Ovary (tissue), 3 donors: ENCODE results near the gene LAMC3.

Source experiments
- EP300 ChIP-seq: sonication (generic); formaldehyde crosslinking; IDR thresholded peaks from one replicate; pipeline ENCODE4 v1.6.1; 2017; ENCODE audit warnings: antibody characterized with exemption
- POLR2A ChIP-seq: fragments of 450-650 bp; IDR thresholded peaks from one replicate; pipeline ENCODE4 v1.6.1; 2017; ENCODE audit warnings: antibody characterized with exemption, mild to moderate bottlenecking, moderate library complexity
- TF ChIP-seq, protein P1 (sequence below), 3 donors: fragments of 450-650 bp in 2 of 3; fragments of 200-600 bp in 1 of 3; IDR thresholded peaks; one replicate each; pipeline versions ENCODE4 v1.5.1 to v1.8.0; 2016 to 2022; ENCODE audit warnings: antibody characterized with exemption in 3 of 3, mild to moderate bottlenecking in 1 of 3
- donor health status: DM: no; HTN: no; CAD: no.

DNA sequence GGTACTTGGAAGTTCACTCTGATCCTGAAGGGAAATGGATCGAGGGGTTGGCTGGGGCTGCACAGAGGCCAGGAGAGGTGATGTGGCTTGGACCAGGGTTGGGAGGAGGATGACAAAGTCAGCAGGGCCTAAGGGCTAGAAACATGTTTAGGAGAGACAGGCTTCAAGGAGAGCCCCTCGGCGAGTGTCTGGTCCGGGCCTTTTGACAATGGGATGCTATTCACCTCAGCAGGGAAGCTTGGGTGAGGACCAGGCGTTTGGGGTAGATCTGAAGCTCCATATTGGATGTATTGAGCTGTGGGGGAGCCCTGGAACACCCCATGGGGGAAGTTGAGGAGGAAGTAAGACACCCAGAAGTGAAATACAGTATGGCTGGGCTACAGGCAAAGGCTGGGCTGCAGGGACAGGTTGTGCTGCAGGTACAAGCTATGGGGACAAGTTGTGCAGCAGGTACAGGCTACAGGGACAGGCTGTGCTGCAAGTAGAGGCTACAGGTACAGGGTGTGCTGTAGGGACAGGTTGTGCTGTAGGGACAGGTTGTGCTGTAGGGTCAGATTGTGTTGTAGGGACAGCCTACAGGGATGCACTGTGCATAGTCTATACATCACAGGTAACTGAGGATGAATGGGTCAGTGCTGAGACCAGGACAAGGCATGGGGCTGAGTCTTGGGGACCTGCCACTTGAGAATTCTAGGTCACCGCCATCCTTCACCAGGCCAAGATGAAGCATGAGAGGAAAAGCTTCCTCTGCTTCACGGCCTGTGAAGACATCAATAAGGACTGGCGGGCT is 47.3 kb upstream of the LAMC3 start:
- TF ChIP-seq POLR2A (no peak), EP300 (no peak)
- TF ChIP-seq, protein P1, sequence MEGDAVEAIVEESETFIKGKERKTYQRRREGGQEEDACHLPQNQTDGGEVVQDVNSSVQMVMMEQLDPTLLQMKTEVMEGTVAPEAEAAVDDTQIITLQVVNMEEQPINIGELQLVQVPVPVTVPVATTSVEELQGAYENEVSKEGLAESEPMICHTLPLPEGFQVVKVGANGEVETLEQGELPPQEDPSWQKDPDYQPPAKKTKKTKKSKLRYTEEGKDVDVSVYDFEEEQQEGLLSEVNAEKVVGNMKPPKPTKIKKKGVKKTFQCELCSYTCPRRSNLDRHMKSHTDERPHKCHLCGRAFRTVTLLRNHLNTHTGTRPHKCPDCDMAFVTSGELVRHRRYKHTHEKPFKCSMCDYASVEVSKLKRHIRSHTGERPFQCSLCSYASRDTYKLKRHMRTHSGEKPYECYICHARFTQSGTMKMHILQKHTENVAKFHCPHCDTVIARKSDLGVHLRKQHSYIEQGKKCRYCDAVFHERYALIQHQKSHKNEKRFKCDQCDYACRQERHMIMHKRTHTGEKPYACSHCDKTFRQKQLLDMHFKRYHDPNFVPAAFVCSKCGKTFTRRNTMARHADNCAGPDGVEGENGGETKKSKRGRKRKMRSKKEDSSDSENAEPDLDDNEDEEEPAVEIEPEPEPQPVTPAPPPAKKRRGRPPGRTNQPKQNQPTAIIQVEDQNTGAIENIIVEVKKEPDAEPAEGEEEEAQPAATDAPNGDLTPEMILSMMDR (IDR thresholded peaks at IDR 0.05): no peak
